ENCODE data around the gene ADSL.

DNA sequence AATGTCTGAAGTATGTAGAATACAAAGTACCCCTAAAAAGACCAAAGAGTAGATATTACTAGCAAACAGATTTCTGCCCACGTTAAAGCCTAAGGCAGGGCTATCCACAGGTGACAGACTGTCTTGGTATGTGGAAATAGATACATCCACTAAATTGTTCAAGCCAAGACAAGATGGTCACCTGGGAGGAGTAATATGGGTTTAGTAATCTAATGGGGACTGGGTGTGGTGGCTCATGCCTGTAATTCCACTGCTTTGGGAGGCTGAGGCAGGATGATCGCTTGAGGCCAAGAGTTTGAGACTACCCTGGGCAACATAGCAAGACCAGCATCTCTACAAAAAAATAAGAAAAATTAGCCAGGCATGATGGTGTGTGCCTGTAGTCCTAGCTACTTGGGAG lies 31.6 kb downstream of the ADSL start:
- TF ChIP-seq, protein P1, sequence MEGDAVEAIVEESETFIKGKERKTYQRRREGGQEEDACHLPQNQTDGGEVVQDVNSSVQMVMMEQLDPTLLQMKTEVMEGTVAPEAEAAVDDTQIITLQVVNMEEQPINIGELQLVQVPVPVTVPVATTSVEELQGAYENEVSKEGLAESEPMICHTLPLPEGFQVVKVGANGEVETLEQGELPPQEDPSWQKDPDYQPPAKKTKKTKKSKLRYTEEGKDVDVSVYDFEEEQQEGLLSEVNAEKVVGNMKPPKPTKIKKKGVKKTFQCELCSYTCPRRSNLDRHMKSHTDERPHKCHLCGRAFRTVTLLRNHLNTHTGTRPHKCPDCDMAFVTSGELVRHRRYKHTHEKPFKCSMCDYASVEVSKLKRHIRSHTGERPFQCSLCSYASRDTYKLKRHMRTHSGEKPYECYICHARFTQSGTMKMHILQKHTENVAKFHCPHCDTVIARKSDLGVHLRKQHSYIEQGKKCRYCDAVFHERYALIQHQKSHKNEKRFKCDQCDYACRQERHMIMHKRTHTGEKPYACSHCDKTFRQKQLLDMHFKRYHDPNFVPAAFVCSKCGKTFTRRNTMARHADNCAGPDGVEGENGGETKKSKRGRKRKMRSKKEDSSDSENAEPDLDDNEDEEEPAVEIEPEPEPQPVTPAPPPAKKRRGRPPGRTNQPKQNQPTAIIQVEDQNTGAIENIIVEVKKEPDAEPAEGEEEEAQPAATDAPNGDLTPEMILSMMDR (IDR thresholded peaks at IDR 0.05): no peak
- no peak for TF ChIP-seq POLR2A (IDR thresholded peaks at IDR 0.05)

All from stomach (tissue), 4 donors.